GM19043 (cell line): ENCODE data around the gene UBE2Q1.
"Not testable (repeated sequence)": the region's sequence is repeated elsewhere in the genome, so short reads cannot be mapped to it uniquely, and the experiment has no call there.

Source experiments
- ATAC-seq: cut with Tn5 transposase; IDR thresholded peaks from one replicate; pipeline ENCODE4 v1.9.1; 2021; ENCODE audit warnings: low read depth; ENCODE audit not compliant: unreplicated experiment

The UBE2Q1 gene

GRCh38 chr1:154553056-154554030 is 5.1 kb downstream of the UBE2Q1 start:
- no peak for ATAC-seq

GRCh38 chr1:154552036-154552435 is 6.4 kb downstream of the UBE2Q1 start:
- ATAC-seq = no peak

GRCh38 chr1:154551474-154551873 is 7.0 kb downstream of the UBE2Q1 start:
- ATAC-seq = no peak

- ATAC-seq = no peak
Measured at GRCh38 chr1:154550657-154551056, 7.8 kb downstream of the UBE2Q1 start.

GRCh38 chr1:154550070-154550469 is 8.4 kb downstream of the UBE2Q1 start:
- no peak for ATAC-seq

GRCh38 chr1:154549202-154549770 is 9.2 kb downstream of the UBE2Q1 start:
- ATAC-seq = no peak

- ATAC-seq = no peak
Measured at GRCh38 chr1:154548028-154548427, 10.4 kb downstream of the UBE2Q1 start.

GRCh38 chr1:154547105-154547732 is 11.2 kb downstream of the UBE2Q1 start:
- no peak for ATAC-seq

GRCh38 chr1:154546264-154547063 is 12.0 kb downstream of the UBE2Q1 start:
- no peak for ATAC-seq

GRCh38 chr1:154541231-154541630 is 17.2 kb downstream of the UBE2Q1 start:
- ATAC-seq = no peak

GRCh38 chr1:154539486-154540483 is 18.7 kb downstream of the UBE2Q1 start:
- ATAC-seq = no peak

- no peak for ATAC-seq
Measured at GRCh38 chr1:154536570-154536969, 21.9 kb downstream of the UBE2Q1 start.

- ATAC-seq = no peak
Measured at GRCh38 chr1:154533952-154534844, 24.3 kb downstream of the UBE2Q1 start.

- ATAC-seq = not testable (repeated sequence)
Measured at GRCh38 chr1:154531950-154532349, 26.5 kb downstream of the UBE2Q1 start.

GRCh38 chr1:154529308-154529707 is 29.2 kb downstream of the UBE2Q1 start:
- no peak for ATAC-seq

- ATAC-seq = no peak
Measured at GRCh38 chr1:154527192-154527591, 31.3 kb downstream of the UBE2Q1 start.

GRCh38 chr1:154524881-154525280 is 33.6 kb downstream of the UBE2Q1 start:
- ATAC-seq = no peak

- no peak for ATAC-seq
Measured at GRCh38 chr1:154521695-154522094, 36.8 kb downstream of the UBE2Q1 start.
